HEK293 (cell line): ENCODE measurements around the gene DGKG.

ENCODE experiments used
- CTCF ChIA-PET: fragments of 350-600 bp; formaldehyde crosslinking; extraction: SDS; loops from one replicate; lab custom pipeline; 2021; ENCODE audit warnings: antibody characterized with exemption; lab: Yijun Ruan, JAX
- POLR2A ChIA-PET: fragments of 300-600 bp; formaldehyde crosslinking; extraction: SDS; loops from one replicate; lab custom pipeline; 2020; ENCODE audit warnings: antibody characterized with exemption, inconsistent platforms; lab: Yijun Ruan, JAX
- H3K27ac ChIP-seq: fragments of 200-500 bp; sonication (Bioruptor generic); 2 replicates; pipeline ENCODE4 v1.5.1; 2014; ENCODE audit warnings: low read depth, low read length, control low read depth, inconsistent platforms; ENCODE audit errors: extremely low read depth
- H3K36me3 ChIP-seq, 2 experiments: fragments of 200-500 bp in 1 of 2; sonication (Bioruptor generic) in 1 of 2; 1 replicate in 1 of 2; 2 replicates in 1 of 2; pipeline ENCODE4 v1.5.1; 2014 to 2017; ENCODE audit warnings: inconsistent platforms in 2 of 2, low read length in 2 of 2; ENCODE audit not compliant: control insufficient read depth in 2 of 2, insufficient read depth in 1 of 2
- H3K4me1 ChIP-seq: fragments of 200-500 bp; sonication (Bioruptor generic); 2 replicates; pipeline ENCODE4 v1.5.1; 2014; ENCODE audit warnings: mild to moderate bottlenecking, low read length, inconsistent platforms; ENCODE audit not compliant: control insufficient read depth, insufficient read depth
- H3K4me3 ChIP-seq: 2 replicates; pipeline ENCODE4 v1.5.1; 2011; ENCODE audit warnings: low read depth, mild to moderate bottlenecking, control low read depth, low read length, moderate library complexity
- H3K9me3 ChIP-seq: fragments of 200-500 bp; sonication (Bioruptor generic); 2 replicates; pipeline ENCODE4 v1.5.1; 2014; ENCODE audit warnings: low read depth, low read length, inconsistent platforms; ENCODE audit not compliant: control insufficient read depth, insufficient read depth
- GLI4 ChIP-seq: fragments of 450-650 bp; formaldehyde crosslinking; IDR thresholded peaks from 2 replicates; pipeline ENCODE4 v1.5.1; 2016; ENCODE audit warnings: missing biosample characterization, missing genetic modification characterization
- GLIS1 ChIP-seq: fragments of 450-650 bp; formaldehyde crosslinking; IDR thresholded peaks from 2 replicates; pipeline ENCODE4 v1.5.1; 2016; ENCODE audit warnings: missing biosample characterization, missing genetic modification characterization
- HOXD13 ChIP-seq: sonication (generic); formaldehyde crosslinking; IDR thresholded peaks from 2 replicates; pipeline ENCODE4 v1.8.0; 2022; ENCODE audit warnings: missing genetic modification reagents, borderline replicate concordance
- KLF16 ChIP-seq: fragments of 450-650 bp; formaldehyde crosslinking; IDR thresholded peaks from 2 replicates; pipeline ENCODE4 v1.5.1; 2017; ENCODE audit warnings: missing biosample characterization, missing genetic modification characterization
- KLF8 ChIP-seq: fragments of 450-650 bp; formaldehyde crosslinking; IDR thresholded peaks from 2 replicates; pipeline ENCODE4 v1.5.1; 2016; ENCODE audit warnings: missing biosample characterization, missing genetic modification characterization
- OSR2 ChIP-seq: fragments of 450-650 bp; formaldehyde crosslinking; IDR thresholded peaks from 2 replicates; pipeline ENCODE4 v1.5.1; 2016; ENCODE audit warnings: missing biosample characterization, missing genetic modification characterization
- RBAK ChIP-seq: fragments of 450-650 bp; formaldehyde crosslinking; IDR thresholded peaks from 2 replicates; pipeline ENCODE4 v1.5.1; 2016; ENCODE audit warnings: missing biosample characterization, missing genetic modification characterization
- SP7 ChIP-seq: fragments of 450-650 bp; formaldehyde crosslinking; IDR thresholded peaks from 2 replicates; pipeline ENCODE4 v1.5.1; 2016; ENCODE audit warnings: missing biosample characterization, missing genetic modification characterization
- TCF7L2 ChIP-seq: IDR thresholded peaks from 2 replicates; pipeline ENCODE4 v1.6.1; 2011; ENCODE audit warnings: low read depth, mild to moderate bottlenecking, inconsistent platforms, low read length, moderate library complexity, borderline replicate concordance
- YY1 ChIP-seq: fragments of 450-650 bp; formaldehyde crosslinking; IDR thresholded peaks from 2 replicates; pipeline ENCODE4 v1.5.1; 2018; ENCODE audit warnings: missing biosample characterization, missing genetic modification characterization
- ZBTB17 ChIP-seq: fragments of 450-650 bp; formaldehyde crosslinking; IDR thresholded peaks from 2 replicates; pipeline ENCODE4 v1.5.1; 2016; ENCODE audit warnings: missing biosample characterization, missing genetic modification characterization
- ZBTB7A ChIP-seq: fragments of 450-650 bp; formaldehyde crosslinking; IDR thresholded peaks from 2 replicates; pipeline ENCODE4 v1.5.1; 2016; ENCODE audit warnings: low read depth, missing biosample characterization, missing genetic modification characterization
- ZEB2 ChIP-seq: fragments of 450-650 bp; formaldehyde crosslinking; IDR thresholded peaks from 2 replicates; pipeline ENCODE4 v1.5.1; 2016; ENCODE audit warnings: missing biosample characterization, missing genetic modification characterization
- ZFP37 ChIP-seq: fragments of 450-650 bp; formaldehyde crosslinking; IDR thresholded peaks from 2 replicates; pipeline ENCODE4 v1.5.1; 2016; ENCODE audit warnings: missing biosample characterization, missing genetic modification characterization
- ZFP41 ChIP-seq: fragments of 450-650 bp; formaldehyde crosslinking; IDR thresholded peaks from 2 replicates; pipeline ENCODE4 v1.5.1; 2016; ENCODE audit warnings: missing biosample characterization, missing genetic modification characterization, borderline replicate concordance
- ZNF146 ChIP-seq: fragments of 450-650 bp; formaldehyde crosslinking; IDR thresholded peaks from 2 replicates; pipeline ENCODE4 v1.5.1; 2016; ENCODE audit warnings: missing biosample characterization, missing genetic modification characterization
- ZNF274 ChIP-seq, 2 experiments: fragments of 200-500 bp in 1 of 2; fragments of 450-650 bp in 1 of 2; sonication (Bioruptor generic) in 1 of 2; formaldehyde crosslinking in 1 of 2; IDR thresholded peaks; 2 replicates each; pipeline versions ENCODE4 v1.5.1 to v1.6.1; 2014 to 2016; ENCODE audit warnings: borderline replicate concordance in 1 of 2, inconsistent platforms in 1 of 2, low read length in 1 of 2, missing biosample characterization in 1 of 2, missing genetic modification characterization in 1 of 2
- ZNF394 ChIP-seq: fragments of 450-650 bp; formaldehyde crosslinking; IDR thresholded peaks from 2 replicates; pipeline ENCODE4 v1.5.1; 2016; ENCODE audit warnings: missing biosample characterization, missing genetic modification characterization, mild to moderate bottlenecking, moderate library complexity, borderline replicate concordance
- ZNF48 ChIP-seq: fragments of 450-650 bp; formaldehyde crosslinking; IDR thresholded peaks from 2 replicates; pipeline ENCODE4 v1.5.1; 2016; ENCODE audit warnings: missing biosample characterization, missing genetic modification characterization
- ZNF514 ChIP-seq: fragments of 450-650 bp; formaldehyde crosslinking; IDR thresholded peaks from 2 replicates; pipeline ENCODE4 v1.5.1; 2016; ENCODE audit warnings: missing biosample characterization, missing genetic modification characterization
- ZNF521 ChIP-seq: fragments of 450-650 bp; formaldehyde crosslinking; IDR thresholded peaks from 2 replicates; pipeline ENCODE4 v1.5.1; 2017; ENCODE audit warnings: missing biosample characterization, mild to moderate bottlenecking, missing genetic modification characterization
- ZNF544 ChIP-seq: fragments of 450-650 bp; formaldehyde crosslinking; IDR thresholded peaks from 2 replicates; pipeline ENCODE4 v1.5.0; 2017; ENCODE audit warnings: missing biosample characterization, missing genetic modification characterization
- ZNF629 ChIP-seq: fragments of 450-650 bp; formaldehyde crosslinking; IDR thresholded peaks from 2 replicates; pipeline ENCODE4 v1.5.1; 2017; ENCODE audit warnings: missing biosample characterization, missing genetic modification characterization
- ZNF701 ChIP-seq: fragments of 450-650 bp; formaldehyde crosslinking; IDR thresholded peaks from 2 replicates; pipeline ENCODE4 v1.5.1; 2016; ENCODE audit warnings: missing biosample characterization, missing genetic modification characterization
- ZNF785 ChIP-seq: fragments of 450-650 bp; formaldehyde crosslinking; IDR thresholded peaks from 2 replicates; pipeline ENCODE4 v1.5.1; 2016; ENCODE audit warnings: missing biosample characterization, missing genetic modification characterization
- TF ChIP-seq, protein P1 (sequence below): fragments of 450-650 bp; formaldehyde crosslinking; IDR thresholded peaks from 2 replicates; pipeline ENCODE4 v1.5.1; 2016; ENCODE audit warnings: missing biosample characterization, missing genetic modification characterization
- TF ChIP-seq, protein P2 (sequence below): fragments of 450-650 bp; formaldehyde crosslinking; IDR thresholded peaks from 2 replicates; pipeline ENCODE4 v1.5.1; 2016; ENCODE audit warnings: missing biosample characterization, missing genetic modification characterization
- TF ChIP-seq, protein P3 (sequence below): fragments of 450-650 bp; formaldehyde crosslinking; IDR thresholded peaks from 2 replicates; pipeline ENCODE4 v1.5.1; 2016; ENCODE audit warnings: missing biosample characterization, missing genetic modification characterization

The DGKG gene

DNA sequence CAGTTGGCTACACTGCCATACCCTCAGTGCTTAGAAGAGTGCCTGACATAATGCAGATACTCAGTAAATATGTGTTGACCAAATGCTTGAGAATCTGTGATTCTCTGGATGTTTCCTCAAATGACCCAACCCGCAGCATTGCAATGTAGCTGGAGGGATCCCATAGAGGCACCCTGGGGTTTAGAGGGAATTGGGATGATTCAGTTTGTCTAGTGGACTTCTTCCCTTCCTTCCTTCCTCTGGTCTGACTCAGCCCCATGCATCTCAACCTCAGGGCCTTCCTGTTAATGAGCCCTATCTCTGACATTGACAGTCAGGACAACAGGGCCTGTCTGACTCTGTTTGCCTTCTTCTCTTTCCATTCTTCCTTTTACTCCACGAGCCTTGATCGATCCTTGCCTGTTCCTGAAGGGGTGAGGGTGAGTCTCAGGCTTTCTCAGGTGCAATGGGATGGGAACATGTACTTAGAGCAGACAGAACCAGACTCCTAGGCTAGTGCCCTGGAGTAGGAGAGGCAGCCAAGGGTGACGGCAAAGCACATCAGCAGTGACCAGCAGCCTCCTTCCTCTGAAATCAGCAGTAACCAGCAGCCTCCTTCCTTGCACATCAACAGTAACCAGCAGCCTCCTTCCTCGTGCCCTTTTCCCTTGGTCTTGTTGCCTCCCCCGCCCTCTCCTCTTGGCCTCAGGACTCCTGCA lies 78.2 kb downstream of the DGKG start:
- CTCF ChIA-PET, result no interaction called here
- Histone ChIP-seq H3K4me3 (no peak overlapping the region), H3K27ac (no peak overlapping the region), H3K9me3 (no peaks in the 10 kb centered on the region), H3K36me3 (no peaks in the 10 kb centered on the region), H3K4me1 (no peaks in the 10 kb centered on the region)
- no peak for TF ChIP-seq RBAK (tag by site-specific recombination)
- no peak for TF ChIP-seq YY1
- TF ChIP-seq ZBTB7A (tag by site-specific recombination), result no peak
- TF ChIP-seq ZEB2 (tag by site-specific recombination), result no peak
- no peak for TF ChIP-seq TCF7L2
- no peak for TF ChIP-seq ZNF394
- TF ChIP-seq KLF16 (tag by site-specific recombination), result no peak
- TF ChIP-seq KLF8 (tag by site-specific recombination), result no peak
- TF ChIP-seq ZNF514, result no peak
- no peak for TF ChIP-seq GLI4 (tag by site-specific recombination)
- no peak for TF ChIP-seq ZNF544 (tag by site-specific recombination)
- POLR2A ChIA-PET, result no interaction called here

DNA sequence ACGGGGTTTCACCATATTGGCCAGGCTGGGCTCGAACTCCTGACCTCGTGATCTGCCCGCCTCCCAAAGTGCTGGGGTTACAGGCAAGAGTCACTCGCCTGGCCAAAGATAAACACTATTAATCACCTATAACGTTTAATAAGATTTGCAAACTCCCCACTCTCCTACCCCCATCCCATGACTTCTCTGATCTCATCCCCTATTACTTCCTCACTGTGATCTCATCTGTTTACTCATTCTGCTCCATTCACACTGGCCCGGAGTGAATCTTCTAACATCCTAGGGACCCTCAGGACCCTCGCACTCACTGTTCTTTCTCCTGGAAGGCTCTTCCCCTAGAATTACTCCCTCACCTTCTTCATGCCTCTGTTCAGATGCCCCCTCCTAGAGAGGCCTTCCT lies 78.9 kb downstream of the DGKG start:
- TF ChIP-seq ZNF521 (tag by site-specific recombination) (no peak), ZNF629 (peak; percentile 70), ZFP37 (tag by site-specific recombination) (0 out of 2 replicates have a peak, but pooled peaks have one; percentile 12)
- TF ChIP-seq, protein P1, sequence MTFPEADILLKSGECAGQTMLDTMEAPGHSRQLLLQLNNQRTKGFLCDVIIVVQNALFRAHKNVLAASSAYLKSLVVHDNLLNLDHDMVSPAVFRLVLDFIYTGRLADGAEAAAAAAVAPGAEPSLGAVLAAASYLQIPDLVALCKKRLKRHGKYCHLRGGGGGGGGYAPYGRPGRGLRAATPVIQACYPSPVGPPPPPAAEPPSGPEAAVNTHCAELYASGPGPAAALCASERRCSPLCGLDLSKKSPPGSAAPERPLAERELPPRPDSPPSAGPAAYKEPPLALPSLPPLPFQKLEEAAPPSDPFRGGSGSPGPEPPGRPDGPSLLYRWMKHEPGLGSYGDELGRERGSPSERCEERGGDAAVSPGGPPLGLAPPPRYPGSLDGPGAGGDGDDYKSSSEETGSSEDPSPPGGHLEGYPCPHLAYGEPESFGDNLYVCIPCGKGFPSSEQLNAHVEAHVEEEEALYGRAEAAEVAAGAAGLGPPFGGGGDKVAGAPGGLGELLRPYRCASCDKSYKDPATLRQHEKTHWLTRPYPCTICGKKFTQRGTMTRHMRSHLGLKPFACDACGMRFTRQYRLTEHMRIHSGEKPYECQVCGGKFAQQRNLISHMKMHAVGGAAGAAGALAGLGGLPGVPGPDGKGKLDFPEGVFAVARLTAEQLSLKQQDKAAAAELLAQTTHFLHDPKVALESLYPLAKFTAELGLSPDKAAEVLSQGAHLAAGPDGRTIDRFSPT (tag by site-specific recombination), result 0 out of 2 replicates have a peak, but pooled peaks have one; percentile 24
- no peak overlapping the region for H3K27ac ChIP-seq
- POLR2A ChIA-PET, result no interaction called here
- CTCF ChIA-PET, result no interaction called here
- no peaks in the 10 kb centered on the region for H3K9me3 ChIP-seq
- no peaks in the 10 kb centered on the region for H3K36me3 ChIP-seq
- H3K4me3 ChIP-seq, result no peak overlapping the region
- no peaks in the 10 kb centered on the region for H3K4me1 ChIP-seq

DNA sequence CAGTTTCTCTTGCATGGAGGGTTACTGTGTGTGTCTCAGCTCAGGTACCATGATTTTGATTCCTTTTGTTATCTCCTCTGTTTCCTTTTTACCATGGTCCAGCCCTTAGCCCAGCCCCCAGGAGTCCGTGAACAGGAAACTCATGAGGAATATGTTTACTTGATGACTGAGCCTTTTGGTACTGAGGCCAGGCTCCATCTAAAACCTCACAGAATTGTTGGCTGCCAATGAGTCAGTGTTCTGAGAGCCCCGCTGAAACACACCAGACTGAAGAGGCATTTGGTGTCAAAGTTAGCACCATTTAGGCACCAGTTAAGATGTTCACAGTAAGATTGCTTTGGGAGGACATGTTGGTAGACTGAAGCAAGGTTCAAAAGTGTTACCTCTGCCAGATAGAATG lies 80.9 kb downstream of the DGKG start:
- H3K9me3 ChIP-seq, result no peaks in the 10 kb centered on the region
- no peak overlapping the region for H3K4me3 ChIP-seq
- no peaks in the 10 kb centered on the region for H3K36me3 ChIP-seq
- no peaks in the 10 kb centered on the region for H3K4me1 ChIP-seq
- POLR2A ChIA-PET, result no interaction called here
- H3K27ac ChIP-seq, result no peak overlapping the region
- CTCF ChIA-PET, result interaction anchor here (0.9 to 2.0 kb wide), 3 partner anchors 19 to 259 kb away, joined by 3 to 11 read pairs (median 3); no protein-coding TSS in a partner anchor
- TF ChIP-seq, protein P2, sequence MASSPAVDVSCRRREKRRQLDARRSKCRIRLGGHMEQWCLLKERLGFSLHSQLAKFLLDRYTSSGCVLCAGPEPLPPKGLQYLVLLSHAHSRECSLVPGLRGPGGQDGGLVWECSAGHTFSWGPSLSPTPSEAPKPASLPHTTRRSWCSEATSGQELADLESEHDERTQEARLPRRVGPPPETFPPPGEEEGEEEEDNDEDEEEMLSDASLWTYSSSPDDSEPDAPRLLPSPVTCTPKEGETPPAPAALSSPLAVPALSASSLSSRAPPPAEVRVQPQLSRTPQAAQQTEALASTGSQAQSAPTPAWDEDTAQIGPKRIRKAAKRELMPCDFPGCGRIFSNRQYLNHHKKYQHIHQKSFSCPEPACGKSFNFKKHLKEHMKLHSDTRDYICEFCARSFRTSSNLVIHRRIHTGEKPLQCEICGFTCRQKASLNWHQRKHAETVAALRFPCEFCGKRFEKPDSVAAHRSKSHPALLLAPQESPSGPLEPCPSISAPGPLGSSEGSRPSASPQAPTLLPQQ (tag by site-specific recombination), result no peak
- TF ChIP-seq ZNF146 (tag by site-specific recombination), result no peak
- TF ChIP-seq, protein P3, sequence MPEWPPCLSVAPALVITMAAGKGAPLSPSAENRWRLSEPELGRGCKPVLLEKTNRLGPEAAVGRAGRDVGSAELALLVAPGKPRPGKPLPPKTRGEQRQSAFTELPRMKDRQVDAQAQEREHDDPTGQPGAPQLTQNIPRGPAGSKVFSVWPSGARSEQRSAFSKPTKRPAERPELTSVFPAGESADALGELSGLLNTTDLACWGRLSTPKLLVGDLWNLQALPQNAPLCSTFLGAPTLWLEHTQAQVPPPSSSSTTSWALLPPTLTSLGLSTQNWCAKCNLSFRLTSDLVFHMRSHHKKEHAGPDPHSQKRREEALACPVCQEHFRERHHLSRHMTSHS (tag by site-specific recombination), result no peak
- no peak for TF ChIP-seq ZNF785 (tag by site-specific recombination)
- no peak for TF ChIP-seq ZNF701 (tag by site-specific recombination)
- no peak for TF ChIP-seq GLIS1 (tag by site-specific recombination)
- no peak for TF ChIP-seq OSR2 (tag by site-specific recombination)
- no peak for TF ChIP-seq ZNF48 (tag by site-specific recombination)
- TF ChIP-seq RBAK (tag by site-specific recombination), result no peak
- no peak for TF ChIP-seq ZFP41 (tag by site-specific recombination)
- no peak for TF ChIP-seq ZNF274 (IDR thresholded peaks at IDR 0.05; ENCODE audit: low read length)
- no peak for TF ChIP-seq ZNF274 (tag by site-specific recombination; IDR thresholded peaks at IDR 0.05; ENCODE audit: borderline replicate concordance)
- no peak for TF ChIP-seq SP7
- no peak for TF ChIP-seq HOXD13 (CRISPR knock-in tag)
- no peak for TF ChIP-seq ZBTB17 (tag by site-specific recombination)
